NCI-H2107 (cell line): Measurements from ENCODE around the gene EFHC2.
"Not testable (repeated sequence)": the region's sequence is repeated elsewhere in the genome, so short reads cannot be mapped to it uniquely, and the experiment has no call there.

Source experiments
- DNase-seq: peaks from one replicate; lab custom pipeline; 2025; lab: John Stamatoyannopoulos, UW

Gene EFHC2

GRCh38 chrX:44291468-44292092, 51.9 kb downstream of the EFHC2 start:
- DNase-seq, result no peak

GRCh38 chrX:44290718-44291117, 52.8 kb downstream of the EFHC2 start:
- DNase-seq, result no peak

- DNase-seq, result no peak
Observed at GRCh38 chrX:44282753-44283152, 60.7 kb downstream of the EFHC2 start.

DNA sequence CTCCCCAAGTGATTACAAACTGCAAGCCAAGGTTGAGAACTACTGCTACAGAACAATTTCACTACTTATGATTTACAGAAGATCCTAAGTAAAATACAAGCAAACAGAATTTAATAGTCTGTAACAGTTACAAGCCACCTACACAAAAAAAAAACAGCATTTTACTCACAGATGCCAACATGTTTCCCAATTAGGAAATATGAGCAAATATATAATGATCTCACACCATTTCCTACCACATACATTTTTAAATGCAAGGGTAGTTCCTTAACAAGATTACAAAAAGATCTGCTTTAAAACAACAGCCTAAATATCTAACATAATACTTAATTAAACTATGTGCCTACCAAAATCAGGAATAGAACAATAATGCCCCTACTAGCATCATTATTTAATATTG, 63.4 kb downstream of the EFHC2 start:
- DNase-seq, result no peak

DNA sequence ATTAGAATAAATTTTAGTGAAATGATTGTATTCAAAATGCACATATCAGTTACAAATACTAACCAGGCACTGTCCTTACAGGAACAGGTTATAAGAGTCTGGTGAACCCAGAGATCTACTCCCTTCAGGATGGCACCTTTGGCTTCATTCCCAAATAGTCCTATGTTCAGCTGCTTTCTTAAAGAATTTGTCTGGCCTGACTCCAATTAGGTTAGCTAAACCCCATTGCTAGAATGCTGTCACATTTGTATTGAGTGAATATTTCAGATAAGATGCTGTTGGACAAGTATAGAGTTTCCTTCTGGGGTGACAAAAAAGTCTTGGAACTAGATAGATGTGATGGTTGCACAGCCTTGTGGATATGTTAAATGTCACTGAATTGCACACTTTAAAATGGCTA, 69.4 kb downstream of the EFHC2 start:
- no peak for DNase-seq

- DNase-seq, result no peak
Observed at GRCh38 chrX:44267861-44268260, 75.6 kb downstream of the EFHC2 start.

DNA sequence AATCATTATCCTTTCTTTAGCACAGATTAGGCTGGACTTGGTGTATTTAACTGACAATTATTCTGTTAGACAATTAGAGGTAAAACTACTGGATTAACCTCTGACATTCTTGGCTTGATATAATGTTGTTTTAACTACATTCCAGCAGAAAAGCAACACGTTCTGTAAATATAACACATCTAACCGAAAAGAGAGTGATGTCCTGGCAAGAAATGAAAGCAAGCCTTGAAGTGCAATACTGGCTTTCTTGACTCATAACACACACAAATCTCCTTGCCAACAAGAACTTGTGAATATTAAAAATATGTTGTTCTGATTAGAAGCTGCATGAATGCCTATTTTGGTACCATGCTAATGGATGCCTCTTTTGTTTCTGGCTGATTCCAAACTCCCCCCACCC, 76.4 kb downstream of the EFHC2 start:
- no peak for DNase-seq

DNA sequence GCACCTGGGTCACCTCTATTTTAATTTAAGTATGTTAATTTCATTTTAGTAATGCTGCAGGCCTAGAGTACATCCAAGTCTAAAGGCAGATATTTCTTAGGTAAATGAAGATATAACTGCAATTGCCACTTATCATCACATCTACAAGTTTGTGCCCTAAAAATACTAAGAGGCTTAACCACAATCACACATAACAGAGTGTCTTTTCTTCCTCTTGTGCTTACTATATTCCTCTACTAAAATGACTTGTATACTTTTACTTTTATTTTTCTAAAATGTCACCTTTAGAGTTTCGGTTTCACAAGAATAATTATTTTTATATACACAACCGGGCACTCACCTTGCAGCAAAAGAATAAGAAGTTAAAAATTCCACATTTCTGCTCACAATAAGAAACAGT, 77.9 kb downstream of the EFHC2 start:
- DNase-seq, result no peak

- no peak for DNase-seq
Observed at GRCh38 chrX:44264936-44265335, 78.5 kb downstream of the EFHC2 start.

- DNase-seq, result no peak
Observed at GRCh38 chrX:44261286-44261685, 82.2 kb downstream of the EFHC2 start.

- no peak for DNase-seq
Observed at GRCh38 chrX:44260609-44261008, 82.9 kb downstream of the EFHC2 start.

- not testable (repeated sequence) for DNase-seq
Observed at GRCh38 chrX:44255742-44256141, 87.7 kb downstream of the EFHC2 start.

GRCh38 chrX:44253575-44253942, 89.9 kb downstream of the EFHC2 start:
- no peak for DNase-seq

DNA sequence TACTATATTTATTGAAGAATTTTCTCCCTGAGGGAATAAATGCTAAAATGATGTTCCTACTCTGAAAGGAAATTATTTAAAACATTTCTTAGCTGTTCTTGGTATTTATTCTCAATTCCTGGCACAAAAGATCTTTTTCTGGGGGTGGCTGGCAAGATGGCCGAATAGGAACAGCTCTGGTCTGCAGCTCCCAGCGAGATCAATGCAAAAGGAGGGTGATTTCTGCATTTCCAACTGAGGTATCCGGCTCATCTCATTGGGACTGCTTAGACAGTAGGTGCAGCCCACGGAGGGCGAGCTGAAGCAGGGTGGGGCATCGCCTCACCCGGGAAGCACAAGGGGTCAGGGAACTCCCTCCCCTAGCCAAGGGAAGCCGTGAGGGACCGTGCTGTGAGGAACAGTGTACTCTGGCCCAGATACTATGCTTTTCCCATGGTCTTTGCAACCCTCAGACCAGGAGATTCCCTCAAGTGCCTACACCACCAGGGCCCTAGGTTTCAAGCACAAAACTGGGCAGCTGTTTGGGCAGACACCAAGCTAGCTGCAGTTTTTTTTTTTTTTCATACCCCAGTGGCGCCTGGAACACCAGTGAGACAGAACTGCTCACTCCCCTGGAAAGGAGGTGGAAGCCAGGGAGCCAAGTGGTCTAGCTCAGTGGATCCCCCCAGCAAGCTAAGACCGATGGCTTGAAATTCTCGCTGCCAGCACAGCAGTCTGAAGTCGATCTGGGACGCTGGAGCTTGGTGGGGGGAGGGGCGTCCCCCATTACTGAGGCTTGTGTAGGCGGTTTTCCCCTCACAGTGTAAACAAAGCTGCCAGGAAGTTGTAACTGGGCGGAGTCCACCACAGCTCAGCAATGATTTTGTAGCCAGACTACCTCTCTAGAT, 90.5 kb downstream of the EFHC2 start:
- DNase-seq, result not testable (repeated sequence)

- no peak for DNase-seq
Observed at GRCh38 chrX:44247468-44247867, 96.0 kb downstream of the EFHC2 start.

DNA sequence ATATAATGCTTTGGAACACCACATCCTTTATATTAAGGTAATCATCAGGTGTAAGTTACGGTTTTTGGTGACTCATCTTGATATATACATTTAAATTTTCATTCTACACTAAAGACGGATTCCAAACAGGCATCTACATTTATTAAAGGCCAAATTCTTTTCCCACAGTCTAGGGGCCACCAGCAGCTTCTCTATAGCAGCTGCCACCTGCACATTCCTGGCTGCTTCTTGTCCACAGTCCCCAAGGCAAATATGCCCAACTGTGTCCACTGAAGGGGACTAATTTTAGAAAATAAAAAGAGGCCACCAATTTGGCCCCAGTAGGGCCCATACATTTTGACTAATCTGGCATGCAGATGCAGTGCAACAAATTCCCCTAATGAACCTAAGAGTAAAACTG, 96.6 kb downstream of the EFHC2 start:
- DNase-seq, result no peak

GRCh38 chrX:44245733-44246132, 97.7 kb downstream of the EFHC2 start:
- no peak for DNase-seq

DNA sequence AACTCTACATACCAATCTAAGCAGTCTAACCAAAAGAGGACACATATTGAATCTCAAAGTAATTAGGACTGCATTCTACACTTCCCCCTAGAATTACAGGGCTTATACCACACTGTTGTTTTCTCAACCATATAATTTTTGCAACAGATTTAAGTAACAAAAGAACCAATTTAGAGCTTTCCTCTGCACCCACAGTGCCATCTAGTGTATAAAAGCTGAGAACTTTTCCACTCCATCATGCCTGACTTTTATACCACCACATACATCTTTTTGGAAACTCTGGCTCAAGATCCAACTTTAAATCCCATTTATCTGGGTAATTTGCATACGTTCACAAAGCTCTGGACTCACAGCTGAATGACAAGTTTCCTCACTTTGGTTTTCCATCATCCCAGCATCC, 99.5 kb downstream of the EFHC2 start:
- no peak for DNase-seq

GRCh38 chrX:44241546-44241945, 101.9 kb downstream of the EFHC2 start:
- no peak for DNase-seq

DNA sequence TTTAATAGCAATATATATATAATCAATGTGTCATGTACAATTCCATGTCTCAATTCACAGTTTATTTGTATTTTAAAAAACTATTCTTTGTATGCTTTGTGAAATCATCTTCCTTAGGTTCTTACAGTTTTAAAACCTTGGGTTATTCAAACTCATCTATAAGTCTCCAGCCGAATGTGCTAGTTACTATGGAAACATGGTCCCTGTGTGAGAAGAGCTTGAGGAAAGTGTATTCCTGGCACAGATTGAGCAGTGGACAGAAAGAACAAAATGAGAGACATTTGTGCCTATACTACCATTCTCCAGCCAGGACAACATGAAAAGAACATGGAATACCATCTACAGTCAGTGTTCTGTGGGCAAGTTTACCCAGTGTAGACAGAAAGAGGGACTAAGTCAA, 103.4 kb downstream of the EFHC2 start:
- DNase-seq, result no peak

DNA sequence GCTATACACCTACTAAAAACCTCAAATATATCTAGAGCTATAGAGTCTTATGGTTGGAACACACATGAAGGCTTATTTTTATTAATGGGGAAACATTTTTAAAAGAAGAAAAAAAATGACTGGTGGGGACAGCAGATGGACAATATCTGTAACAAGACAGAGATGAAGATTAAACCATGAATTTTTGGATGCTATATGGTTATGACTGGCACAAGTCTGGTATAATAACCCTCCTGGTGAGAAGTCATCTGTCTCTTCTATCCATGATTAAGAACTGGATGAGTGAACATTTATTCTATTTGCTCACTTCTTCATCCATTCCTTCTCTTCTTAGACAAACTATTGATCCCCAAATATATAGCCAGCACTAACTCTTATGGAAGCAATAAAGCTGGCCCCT, 104.4 kb downstream of the EFHC2 start:
- no peak for DNase-seq

DNA sequence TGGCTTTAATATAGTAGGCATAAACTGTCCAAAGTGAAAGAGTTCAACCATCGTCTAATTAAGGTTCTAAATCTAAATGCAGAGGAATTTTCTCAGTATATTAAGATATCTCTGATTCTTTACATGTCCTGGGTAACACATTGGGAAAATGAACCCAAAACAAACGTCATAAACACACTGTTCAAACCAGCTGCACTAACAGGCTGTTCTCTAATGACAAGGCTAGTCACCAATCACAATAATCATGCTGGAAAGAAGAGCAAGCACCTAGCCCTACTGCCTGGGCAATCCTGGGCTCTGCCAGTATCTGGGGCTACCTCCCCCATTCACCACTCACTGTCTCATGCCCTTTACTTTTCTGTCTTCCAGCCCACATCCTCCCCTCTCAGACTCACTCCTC, 107.9 kb downstream of the EFHC2 start:
- DNase-seq, result no peak

DNA sequence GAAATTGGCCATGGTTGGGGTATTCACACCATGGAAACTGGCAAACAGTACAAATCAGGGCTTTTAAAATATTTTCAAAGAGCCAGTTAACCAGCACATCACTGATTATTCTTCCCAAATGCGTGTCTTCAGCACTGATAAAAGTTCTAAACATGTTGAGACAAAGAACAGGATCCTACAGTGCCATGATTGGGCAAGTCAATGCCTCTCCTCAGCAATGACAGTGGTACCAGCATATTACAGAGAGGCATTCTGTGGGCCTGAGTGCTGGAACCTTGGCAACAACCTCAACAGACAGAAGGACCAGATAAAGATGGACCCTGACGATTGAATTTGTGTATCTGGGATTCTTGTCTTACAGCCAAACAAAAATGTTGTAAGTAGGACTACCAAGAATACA, 108.9 kb downstream of the EFHC2 start:
- DNase-seq, result no peak

GRCh38 chrX:44234116-44234515, 109.4 kb downstream of the EFHC2 start:
- no peak for DNase-seq
